ENCODE data around the gene BRIP1.

DNA sequence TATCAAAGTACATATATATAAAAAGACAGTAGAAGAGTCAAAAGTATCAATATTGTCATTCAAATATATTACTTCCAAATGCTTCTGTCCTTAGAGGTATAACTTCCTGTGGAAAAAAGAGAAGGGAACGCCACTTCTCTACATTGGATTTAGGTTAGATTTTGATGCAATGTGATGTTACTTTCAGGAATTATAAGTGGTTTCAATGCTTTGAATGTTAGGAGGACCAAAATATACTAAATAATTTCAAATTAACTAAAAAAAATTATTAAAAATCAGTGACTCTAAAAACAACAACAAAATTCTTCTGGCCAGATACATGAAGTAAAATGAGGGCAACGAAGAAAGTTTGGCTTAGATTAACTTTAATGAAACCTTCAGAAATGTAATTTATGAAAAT is 88.0 kb downstream of the BRIP1 start:
- TF ChIP-seq GATA3 (IDR thresholded peaks at IDR 0.05; ENCODE audit: low read depth, low read length), result no peak
- TF ChIP-seq GATA2 (IDR thresholded peaks at IDR 0.05; ENCODE audit: low read depth, low read length), result no peak
